Measurements from ENCODE around the gene DNAH6.
"Not testable (repeated sequence)": the region's sequence is repeated elsewhere in the genome, so short reads cannot be mapped to it uniquely, and the experiment has no call there.

Gene DNAH6

GRCh38 chr2:84545005-84545404 is 28.7 kb downstream of the DNAH6 start:
- Histone ChIP-seq H3K36me3 (ENCODE audit: insufficient read depth, low read length) (no peaks in the 10 kb centered on the region), H3K4me1 (ENCODE audit: control insufficient read depth, insufficient read depth, low read length, unreplicated experiment) (no peaks in the 10 kb centered on the region), H2AFZ (ENCODE audit: low read length, unreplicated experiment) (no peak overlapping the region), H3K4me3 (ENCODE audit: low read depth, low read length) (no peak overlapping the region), H3K27ac (ENCODE audit: low read depth, low read length) (no peak overlapping the region), H3K27me3 (ENCODE audit: insufficient read depth, low read length) (peaks cover 74% of the 10 kb centered on the region), H3K79me2 (ENCODE audit: control insufficient read depth, insufficient read depth, low read length, unreplicated experiment) (no peaks in the 10 kb centered on the region)

DNA sequence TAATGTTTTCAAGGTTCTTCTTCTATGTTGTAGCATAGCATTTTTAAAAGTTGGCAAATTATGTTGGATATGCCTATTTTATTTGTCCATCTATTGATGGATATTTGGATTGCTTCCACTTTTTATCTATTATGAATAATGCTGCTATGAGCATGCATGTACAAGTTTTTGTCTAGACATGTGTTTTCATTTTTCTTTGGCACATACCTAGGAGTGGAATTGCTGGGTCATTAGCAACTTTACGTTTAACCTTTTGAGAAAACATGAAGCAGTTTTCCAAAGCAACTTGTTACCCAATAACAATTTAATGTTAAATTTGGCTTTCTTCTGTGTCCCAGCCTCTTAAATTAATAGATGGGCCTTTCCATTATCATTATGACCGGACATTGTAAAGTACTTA is 30.3 kb downstream of the DNAH6 start:
- Histone ChIP-seq H3K4me3 (ENCODE audit: low read depth, low read length) (no peak overlapping the region), H3K4me1 (ENCODE audit: control insufficient read depth, insufficient read depth, low read length, unreplicated experiment) (no peaks in the 10 kb centered on the region), H3K36me3 (ENCODE audit: insufficient read depth, low read length) (no peaks in the 10 kb centered on the region), H2AFZ (ENCODE audit: low read length, unreplicated experiment) (no peak overlapping the region), H3K79me2 (ENCODE audit: control insufficient read depth, insufficient read depth, low read length, unreplicated experiment) (no peaks in the 10 kb centered on the region), H3K27ac (ENCODE audit: low read depth, low read length) (no peak overlapping the region), H3K27me3 (ENCODE audit: insufficient read depth, low read length) (peaks cover 68% of the 10 kb centered on the region)

DNA sequence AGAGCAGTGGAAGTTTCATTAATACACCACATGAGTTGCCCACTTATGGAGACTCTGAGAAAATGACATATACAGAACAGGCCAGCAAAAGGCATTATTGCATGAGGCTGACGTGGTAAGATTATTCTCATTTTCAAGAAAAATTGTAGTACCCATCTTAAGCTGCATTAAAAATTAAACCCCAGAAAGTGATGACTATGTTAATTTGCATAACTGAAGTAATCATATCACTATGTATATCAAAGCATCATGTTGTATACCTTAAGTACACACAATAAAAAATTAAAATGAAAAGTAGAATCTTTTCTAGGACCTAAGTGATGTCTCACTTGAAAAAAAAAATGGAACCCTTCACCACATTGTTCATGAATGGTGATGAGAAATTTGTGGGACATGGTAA is 32.0 kb downstream of the DNAH6 start:
- Histone ChIP-seq H2AFZ (ENCODE audit: low read length, unreplicated experiment) (no peak overlapping the region), H3K36me3 (ENCODE audit: insufficient read depth, low read length) (no peaks in the 10 kb centered on the region), H3K4me3 (ENCODE audit: low read depth, low read length) (no peak overlapping the region), H3K27me3 (ENCODE audit: insufficient read depth, low read length) (peaks cover 67% of the 10 kb centered on the region), H3K79me2 (ENCODE audit: control insufficient read depth, insufficient read depth, low read length, unreplicated experiment) (no peaks in the 10 kb centered on the region), H3K4me1 (ENCODE audit: control insufficient read depth, insufficient read depth, low read length, unreplicated experiment) (no peaks in the 10 kb centered on the region), H3K27ac (ENCODE audit: low read depth, low read length) (no peak overlapping the region)

DNA sequence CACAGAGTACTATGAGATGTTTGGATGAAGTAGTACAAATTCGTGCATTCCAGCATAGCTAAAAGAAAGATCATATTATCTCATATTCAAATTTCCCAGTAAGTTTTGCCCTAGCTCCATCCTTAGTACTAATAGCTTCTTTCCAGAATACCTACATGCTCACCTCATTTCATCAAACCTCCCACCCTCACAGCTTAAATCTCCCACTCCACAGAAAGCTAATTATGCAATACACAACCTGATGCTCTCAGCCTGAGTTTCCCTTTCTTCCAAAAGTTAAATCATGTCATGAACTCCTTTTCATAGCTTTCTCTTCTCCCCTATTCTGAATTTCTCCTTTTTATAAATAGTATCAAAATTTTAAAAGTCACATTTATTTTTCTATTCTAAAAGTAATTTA is 34.6 kb downstream of the DNAH6 start:
- H3K27me3 ChIP-seq (ENCODE audit: insufficient read depth, low read length), result peaks cover 72% of the 10 kb centered on the region
- H2AFZ ChIP-seq (ENCODE audit: low read length, unreplicated experiment), result no peak overlapping the region
- H3K4me3 ChIP-seq (ENCODE audit: low read depth, low read length), result no peak overlapping the region
- no peaks in the 10 kb centered on the region for H3K79me2 ChIP-seq (ENCODE audit: control insufficient read depth, insufficient read depth, low read length, unreplicated experiment)
- H3K4me1 ChIP-seq (ENCODE audit: control insufficient read depth, insufficient read depth, low read length, unreplicated experiment), result no peaks in the 10 kb centered on the region
- H3K36me3 ChIP-seq (ENCODE audit: insufficient read depth, low read length), result no peaks in the 10 kb centered on the region
- no peak overlapping the region for H3K27ac ChIP-seq (ENCODE audit: low read depth, low read length)

- not testable (repeated sequence) for H2AFZ ChIP-seq (ENCODE audit: low read length, unreplicated experiment); H3K36me3 ChIP-seq (ENCODE audit: insufficient read depth, low read length); H3K4me3 ChIP-seq (ENCODE audit: low read depth, low read length); H3K27ac ChIP-seq (ENCODE audit: low read depth, low read length); H3K4me1 ChIP-seq (ENCODE audit: control insufficient read depth, insufficient read depth, low read length, unreplicated experiment); H3K79me2 ChIP-seq (ENCODE audit: control insufficient read depth, insufficient read depth, low read length, unreplicated experiment)
- peaks cover 66% of the 10 kb centered on the region for H3K27me3 ChIP-seq (ENCODE audit: insufficient read depth, low read length)
These were observed 35.2 kb downstream of the DNAH6 start for GRCh38 chr2:84551526-84551925.

- H3K79me2 ChIP-seq (ENCODE audit: control insufficient read depth, insufficient read depth, low read length, unreplicated experiment), result no peaks in the 10 kb centered on the region
- H3K27ac ChIP-seq (ENCODE audit: low read depth, low read length), result no peak overlapping the region
- no peak overlapping the region for H2AFZ ChIP-seq (ENCODE audit: low read length, unreplicated experiment)
- H3K4me3 ChIP-seq (ENCODE audit: low read depth, low read length), result no peak overlapping the region
- no peaks in the 10 kb centered on the region for H3K36me3 ChIP-seq (ENCODE audit: insufficient read depth, low read length)
- H3K4me1 ChIP-seq (ENCODE audit: control insufficient read depth, insufficient read depth, low read length, unreplicated experiment), result no peaks in the 10 kb centered on the region
- H3K27me3 ChIP-seq (ENCODE audit: insufficient read depth, low read length), result peaks cover 24% of the 10 kb centered on the region
These were observed 39.9 kb downstream of the DNAH6 start for GRCh38 chr2:84556190-84556589.

DNA sequence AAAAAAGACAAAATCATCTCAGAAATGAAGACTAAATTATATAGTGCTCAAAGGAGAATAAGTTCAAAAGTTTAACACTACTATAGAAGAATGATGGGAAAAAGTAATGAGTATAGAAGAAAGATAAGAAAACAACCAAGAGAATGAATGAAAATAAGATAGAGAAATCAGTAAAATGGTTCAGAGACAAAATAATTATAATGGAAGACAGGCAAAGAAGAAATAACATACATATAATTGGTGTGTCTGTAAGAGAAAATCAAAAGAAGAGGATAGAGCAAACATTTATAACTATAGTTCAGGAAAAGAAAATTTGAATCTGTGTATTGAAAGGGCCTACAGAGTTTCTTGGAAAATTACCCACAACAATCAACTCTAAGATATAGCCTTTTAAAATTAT is 43.5 kb downstream of the DNAH6 start:
- Histone ChIP-seq H3K4me3 (ENCODE audit: low read depth, low read length) (no peak overlapping the region), H2AFZ (ENCODE audit: low read length, unreplicated experiment) (no peak overlapping the region), H3K4me1 (ENCODE audit: control insufficient read depth, insufficient read depth, low read length, unreplicated experiment) (no peaks in the 10 kb centered on the region), H3K36me3 (ENCODE audit: insufficient read depth, low read length) (no peaks in the 10 kb centered on the region), H3K27me3 (ENCODE audit: insufficient read depth, low read length) (peaks cover 16% of the 10 kb centered on the region; the same call in 1 of the 2 replicates), H3K27ac (ENCODE audit: low read depth, low read length) (no peak overlapping the region), H3K79me2 (ENCODE audit: control insufficient read depth, insufficient read depth, low read length, unreplicated experiment) (no peaks in the 10 kb centered on the region)

- Histone ChIP-seq H3K4me3 (ENCODE audit: low read depth, low read length) (peak overlapping the region; percentile 48; the same call in 1 of the 2 replicates), H3K27me3 (ENCODE audit: insufficient read depth, low read length) (peaks cover 52% of the 10 kb centered on the region), H2AFZ (ENCODE audit: low read length, unreplicated experiment) (peak overlapping the region; percentile 78)
These were observed 63.4 kb downstream of the DNAH6 start for GRCh38 chr2:84579661-84580060.

GRCh38 chr2:84603911-84604310 is 87.6 kb downstream of the DNAH6 start:
- Histone ChIP-seq H3K79me2 (ENCODE audit: control insufficient read depth, insufficient read depth, low read length, unreplicated experiment) (no peaks in the 10 kb centered on the region), H2AFZ (ENCODE audit: low read length, unreplicated experiment) (no peak overlapping the region), H3K27me3 (ENCODE audit: insufficient read depth, low read length) (peaks cover 53% of the 10 kb centered on the region), H3K27ac (ENCODE audit: low read depth, low read length) (no peak overlapping the region), H3K4me1 (ENCODE audit: control insufficient read depth, insufficient read depth, low read length, unreplicated experiment) (no peaks in the 10 kb centered on the region), H3K36me3 (ENCODE audit: insufficient read depth, low read length) (no peaks in the 10 kb centered on the region), H3K4me3 (ENCODE audit: low read depth, low read length) (no peak overlapping the region)

More at GRCh38 chr2:84579661-84580060, 63.4 kb downstream of the DNAH6 start:
- Histone ChIP-seq H3K79me2 (ENCODE audit: control insufficient read depth, insufficient read depth, low read length, unreplicated experiment) (no peaks in the 10 kb centered on the region), H3K4me1 (ENCODE audit: control insufficient read depth, insufficient read depth, low read length, unreplicated experiment) (peaks cover 4% of the 10 kb centered on the region), H3K27ac (ENCODE audit: low read depth, low read length) (no peak overlapping the region), H3K36me3 (ENCODE audit: insufficient read depth, low read length) (no peaks in the 10 kb centered on the region)

DNA sequence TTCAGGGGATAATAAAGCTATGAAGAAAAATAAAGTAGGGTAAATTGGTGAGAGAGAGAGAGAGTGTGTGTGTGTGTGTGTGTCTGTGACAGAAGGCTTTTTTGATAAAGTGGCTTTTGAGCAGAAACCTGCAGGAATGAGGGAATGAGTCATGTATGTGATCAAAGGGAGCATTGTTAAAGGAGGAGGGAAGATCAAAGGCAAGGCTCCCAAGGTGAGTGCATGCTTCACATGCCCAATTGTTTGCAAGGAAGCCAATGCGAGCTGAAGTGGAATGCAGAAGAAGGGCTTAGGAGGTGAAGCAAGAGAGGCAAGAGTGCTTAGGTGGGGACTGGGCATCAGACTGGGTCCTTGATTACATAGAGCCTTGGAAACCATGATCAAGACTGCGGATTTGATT is 96.8 kb downstream of the DNAH6 start:
- H3K4me3 ChIP-seq (ENCODE audit: low read depth, low read length), result no peak overlapping the region
- H3K4me1 ChIP-seq (ENCODE audit: control insufficient read depth, insufficient read depth, low read length, unreplicated experiment), result no peaks in the 10 kb centered on the region
- no peaks in the 10 kb centered on the region for H3K36me3 ChIP-seq (ENCODE audit: insufficient read depth, low read length)
- peaks cover 44% of the 10 kb centered on the region for H3K27me3 ChIP-seq (ENCODE audit: insufficient read depth, low read length)
- no peak overlapping the region for H3K27ac ChIP-seq (ENCODE audit: low read depth, low read length)
- no peaks in the 10 kb centered on the region for H3K79me2 ChIP-seq (ENCODE audit: control insufficient read depth, insufficient read depth, low read length, unreplicated experiment)
- no peak overlapping the region for H2AFZ ChIP-seq (ENCODE audit: low read length, unreplicated experiment)

- Histone ChIP-seq H3K79me2 (ENCODE audit: control insufficient read depth, insufficient read depth, low read length, unreplicated experiment) (no peaks in the 10 kb centered on the region), H3K36me3 (ENCODE audit: insufficient read depth, low read length) (no peaks in the 10 kb centered on the region), H3K27me3 (ENCODE audit: insufficient read depth, low read length) (peaks cover 36% of the 10 kb centered on the region), H3K4me3 (ENCODE audit: low read depth, low read length) (no peak overlapping the region), H3K4me1 (ENCODE audit: control insufficient read depth, insufficient read depth, low read length, unreplicated experiment) (no peaks in the 10 kb centered on the region), H2AFZ (ENCODE audit: low read length, unreplicated experiment) (no peak overlapping the region), H3K27ac (ENCODE audit: low read depth, low read length) (no peak overlapping the region)
These were observed 103.6 kb downstream of the DNAH6 start for GRCh38 chr2:84619794-84620371.

Measured in ACC112 (cell line).